ENCODE results near the gene CERS6. TPM values are rescaled to one million over a fixed set of nuclear protein-coding genes. Genes with fewer than 3 reads are reported as not detected.

Gene CERS6
- total and polyA plus RNA-seq, 2 experiments from 2014 or later, result 40.9 to 99.1 TPM

- H3K4me1 ChIP-seq (ENCODE audit: insufficient read depth), result no peaks in the 10 kb centered on the region
- DNase-seq (ENCODE audit: low spot score), result no peak
- no peaks in the 10 kb centered on the region for H3K27me3 ChIP-seq
- no peaks in the 10 kb centered on the region for H3K79me2 ChIP-seq
- H2AFZ ChIP-seq, result no peak overlapping the region
- H4K20me1 ChIP-seq (ENCODE audit: insufficient read depth, poor library complexity, severe bottlenecking), result no peaks in the 10 kb centered on the region
- H3K27ac ChIP-seq, result no peak overlapping the region
- no peak overlapping the region for H3K4me2 ChIP-seq
- 87% methylated on average over 4 of the region's 5 CpGs for WGBS (ENCODE audit: low lambda C conversion rate, missing lambda C conversion rate)
- H3K9me3 ChIP-seq (ENCODE audit: low read depth), result no peaks in the 10 kb centered on the region
- no peak for TF ChIP-seq EZH2 (IDR thresholded peaks at IDR 0.05; ENCODE audit: borderline replicate concordance)
- H3K4me3 ChIP-seq, result no peak overlapping the region
- no peaks in the 10 kb centered on the region for H3K36me3 ChIP-seq (replicated peaks; ENCODE audit: insufficient read depth, low read depth)
- H3K9me2 ChIP-seq (replicated peaks; ENCODE audit: insufficient read depth), result no peaks in the 10 kb centered on the region
Observed at GRCh38 chr2:168748461-168748860, 292.4 kb downstream of the CERS6 start.

GRCh38 chr2:168749297-168749696 is 293.2 kb downstream of the CERS6 start:
- H3K9me2 ChIP-seq (replicated peaks; ENCODE audit: insufficient read depth), result no peaks in the 10 kb centered on the region
- H3K27me3 ChIP-seq, result no peaks in the 10 kb centered on the region
- H2AFZ ChIP-seq, result no peak overlapping the region
- H3K27ac ChIP-seq, result no peak overlapping the region
- H3K79me2 ChIP-seq, result no peaks in the 10 kb centered on the region
- H3K9me3 ChIP-seq (ENCODE audit: low read depth), result no peaks in the 10 kb centered on the region
- no peak overlapping the region for H3K4me3 ChIP-seq
- no peak for DNase-seq (ENCODE audit: low spot score)
- H4K20me1 ChIP-seq (ENCODE audit: insufficient read depth, poor library complexity, severe bottlenecking), result no peaks in the 10 kb centered on the region
- 62% methylated on average over 3 of the region's 6 CpGs for WGBS (ENCODE audit: low lambda C conversion rate, missing lambda C conversion rate)
- H3K4me1 ChIP-seq (ENCODE audit: insufficient read depth), result no peaks in the 10 kb centered on the region
- TF ChIP-seq EZH2phosphoT487 (IDR thresholded peaks at IDR 0.05; ENCODE audit: low read depth, severe bottlenecking, unreplicated experiment) (no peak), CTCF (IDR thresholded peaks at IDR 0.05; ENCODE audit: poor library complexity) (no peak), EZH2 (IDR thresholded peaks at IDR 0.05; ENCODE audit: borderline replicate concordance) (no peak)
- no peaks in the 10 kb centered on the region for H3K36me3 ChIP-seq (replicated peaks; ENCODE audit: insufficient read depth, low read depth)
- H3K4me2 ChIP-seq, result no peak overlapping the region

GRCh38 chr2:168751104-168751740 is 295.1 kb downstream of the CERS6 start:
- no peak overlapping the region for H2AFZ ChIP-seq
- H3K27ac ChIP-seq, result no peak overlapping the region
- no peaks in the 10 kb centered on the region for H3K36me3 ChIP-seq (replicated peaks; ENCODE audit: insufficient read depth, low read depth)
- no peaks in the 10 kb centered on the region for H3K4me1 ChIP-seq (ENCODE audit: insufficient read depth)
- H3K4me3 ChIP-seq, result no peak overlapping the region
- DNase-seq (ENCODE audit: low spot score), result no peak
- no peaks in the 10 kb centered on the region for H3K79me2 ChIP-seq
- no peaks in the 10 kb centered on the region for H3K9me2 ChIP-seq (replicated peaks; ENCODE audit: insufficient read depth)
- H4K20me1 ChIP-seq (ENCODE audit: insufficient read depth, poor library complexity, severe bottlenecking), result no peaks in the 10 kb centered on the region
- H3K9me3 ChIP-seq (ENCODE audit: low read depth), result no peaks in the 10 kb centered on the region
- no peak overlapping the region for H3K4me2 ChIP-seq
- no peaks in the 10 kb centered on the region for H3K27me3 ChIP-seq
- TF ChIP-seq EZH2phosphoT487 (IDR thresholded peaks at IDR 0.05; ENCODE audit: low read depth, severe bottlenecking, unreplicated experiment) (no peak), CTCF (IDR thresholded peaks at IDR 0.05; ENCODE audit: poor library complexity) (no peak), EZH2 (IDR thresholded peaks at IDR 0.05; ENCODE audit: borderline replicate concordance) (no peak)

- Histone ChIP-seq H3K4me3 (no peak overlapping the region), H3K4me2 (no peak overlapping the region), H3K9me3 (ENCODE audit: low read depth) (no peaks in the 10 kb centered on the region), H3K4me1 (ENCODE audit: insufficient read depth) (no peaks in the 10 kb centered on the region), H2AFZ (no peak overlapping the region), H3K9me2 (replicated peaks; ENCODE audit: insufficient read depth) (no peaks in the 10 kb centered on the region), H3K79me2 (no peaks in the 10 kb centered on the region), H4K20me1 (ENCODE audit: insufficient read depth, poor library complexity, severe bottlenecking) (no peaks in the 10 kb centered on the region), H3K27ac (no peak overlapping the region), H3K27me3 (no peaks in the 10 kb centered on the region), H3K36me3 (replicated peaks; ENCODE audit: insufficient read depth, low read depth) (no peaks in the 10 kb centered on the region)
- 93% methylated on average over 8 of the region's 8 CpGs for WGBS (ENCODE audit: low lambda C conversion rate, missing lambda C conversion rate)
- no peak for TF ChIP-seq CTCF (IDR thresholded peaks at IDR 0.05; ENCODE audit: poor library complexity)
- TF ChIP-seq EZH2 (IDR thresholded peaks at IDR 0.05; ENCODE audit: borderline replicate concordance), result no peak
- TF ChIP-seq EZH2phosphoT487 (IDR thresholded peaks at IDR 0.05; ENCODE audit: low read depth, severe bottlenecking, unreplicated experiment), result no peak
- no peak for DNase-seq (ENCODE audit: low spot score)
Observed at GRCh38 chr2:168752361-168752760, 296.3 kb downstream of the CERS6 start.
